Measurements from ENCODE around the gene PLA2G2F.

The PLA2G2F gene

GRCh38 chr1:20174937-20175666, 36.0 kb downstream of the PLA2G2F start:
- peak in 1 of 2 experiments; percentile 31 for DNase-seq

- no peak for DNase-seq
Observed at GRCh38 chr1:20178634-20179370, 39.7 kb downstream of the PLA2G2F start.

DNA sequence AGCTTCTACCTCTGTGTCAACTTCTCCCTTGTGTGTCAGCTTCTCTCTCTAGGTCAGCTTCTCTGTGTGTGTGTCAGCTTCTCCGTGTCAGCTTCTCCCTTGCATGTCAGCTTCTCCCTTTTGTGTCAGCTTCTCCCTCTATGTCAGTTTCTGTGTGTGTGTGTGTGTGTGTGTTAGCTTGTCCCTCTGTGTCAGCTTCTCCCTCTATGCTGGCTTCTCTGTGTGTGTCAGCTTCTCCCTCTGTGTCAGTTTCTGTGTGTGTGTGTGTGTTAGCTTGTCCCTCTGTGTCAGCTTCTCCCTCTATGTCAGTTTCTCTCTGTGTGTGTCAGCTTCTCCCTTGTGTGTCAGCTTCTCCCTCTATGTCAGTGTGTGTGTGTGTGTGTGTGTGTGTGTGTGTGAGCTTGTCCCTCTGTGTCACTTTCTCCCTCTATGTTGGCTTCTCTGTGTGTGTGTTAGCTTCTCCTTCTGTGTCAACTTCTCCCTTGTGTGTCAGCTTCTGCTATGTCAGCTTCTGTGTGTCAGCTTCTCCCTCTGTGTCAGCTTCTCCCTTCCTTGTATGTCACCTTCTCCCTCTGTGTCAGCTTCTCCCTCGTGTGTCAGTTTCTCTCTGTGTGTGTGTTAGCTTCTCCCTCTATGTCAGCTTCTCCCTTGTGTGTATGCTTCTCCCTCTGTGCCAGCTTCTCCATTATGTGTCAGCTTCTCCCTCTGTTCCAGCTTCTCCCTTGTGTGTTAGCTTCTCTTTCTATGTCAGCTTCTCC, 40.4 kb downstream of the PLA2G2F start:
- DNase-seq: no peak

GRCh38 chr1:20180129-20180843, 41.2 kb downstream of the PLA2G2F start:
- no peak for DNase-seq

DNA sequence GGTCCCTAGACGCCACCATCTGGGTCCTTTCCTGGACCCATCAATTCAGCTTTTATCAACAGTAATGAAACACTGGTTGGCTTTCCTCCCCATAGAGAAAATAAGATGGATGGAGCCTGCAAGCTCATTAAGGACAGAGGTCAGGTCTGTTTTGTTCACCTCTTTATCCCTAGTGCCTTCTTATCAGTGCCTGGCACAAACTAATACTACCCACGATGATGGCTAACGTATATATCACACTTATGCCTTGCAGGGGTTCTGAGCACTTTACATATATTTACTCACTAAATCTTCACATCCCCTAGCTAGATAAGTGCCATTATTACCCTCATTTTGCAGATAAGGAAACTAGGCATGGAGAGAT, 41.7 kb downstream of the PLA2G2F start:
- DNase-seq: no peak

DNA sequence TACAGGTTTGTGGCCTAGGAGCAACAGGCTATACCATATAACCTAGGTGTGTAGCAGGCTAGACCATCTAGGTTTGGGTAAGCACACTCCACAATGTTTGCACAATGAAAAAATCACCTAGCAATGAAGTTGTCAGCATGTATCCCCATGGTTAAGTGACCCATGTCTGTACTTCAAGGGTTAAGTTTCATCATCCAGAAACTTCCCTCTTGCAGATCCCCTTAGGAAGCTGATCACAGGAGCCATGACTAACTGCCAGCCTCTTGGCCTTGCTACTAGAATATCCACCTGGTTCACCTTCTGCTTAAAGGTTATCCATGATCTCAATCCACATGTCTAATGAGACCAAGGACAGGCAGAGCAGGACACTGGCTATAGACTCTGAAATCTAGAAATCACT, 43.3 kb downstream of the PLA2G2F start:
- no peak for DNase-seq

GRCh38 chr1:20183035-20183434, 43.9 kb downstream of the PLA2G2F start:
- DNase-seq: no peak

DNA sequence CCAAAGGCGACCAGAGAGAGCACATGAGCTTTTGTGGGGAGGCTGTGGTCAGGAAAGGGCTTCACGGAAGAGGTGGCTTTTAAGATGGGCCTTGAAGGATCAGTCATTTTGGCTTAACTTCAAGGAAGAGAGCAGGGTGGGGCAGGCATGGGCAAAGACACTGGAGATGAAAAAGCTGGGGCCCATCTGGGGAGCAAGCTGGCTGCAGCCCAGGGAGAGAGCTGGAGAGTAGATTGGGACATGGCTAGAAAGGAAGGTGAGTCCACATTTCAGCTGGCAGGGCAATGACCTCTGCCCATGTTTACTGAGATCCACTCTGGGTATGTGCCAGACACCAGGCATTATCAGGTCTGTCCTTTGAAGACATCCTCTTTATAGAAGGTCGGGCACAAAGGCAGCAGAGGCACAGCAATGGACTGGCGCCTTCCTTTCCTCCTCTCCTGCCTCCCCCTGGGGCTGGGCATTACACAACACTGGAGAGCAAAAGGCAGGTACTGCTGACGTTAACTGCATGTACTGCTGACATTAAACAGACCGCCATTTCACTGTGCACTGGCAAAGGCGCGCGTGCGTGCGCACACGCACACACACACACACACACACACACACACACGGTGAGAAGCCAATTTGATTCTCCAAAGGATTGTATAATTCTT, 44.6 kb downstream of the PLA2G2F start:
- DNase-seq: no peak

- DNase-seq: no peak
Observed at GRCh38 chr1:20184481-20184900, 45.4 kb downstream of the PLA2G2F start.

GRCh38 chr1:20184997-20185833, 46.1 kb downstream of the PLA2G2F start:
- no peak for DNase-seq

- DNase-seq: no peak
Observed at GRCh38 chr1:20185834-20186782, 47.0 kb downstream of the PLA2G2F start, which contains the start of the genes PLA2G2C and UBXN10. Gene PLA2G2C (minus strand): TSS chr1:20186518. CDS start chr1:20177363, 9,155 bp downstream. Gene UBXN10 (plus strand): TSS chr1:20186096. CDS start chr1:20190562, 4,466 bp downstream.

DNA sequence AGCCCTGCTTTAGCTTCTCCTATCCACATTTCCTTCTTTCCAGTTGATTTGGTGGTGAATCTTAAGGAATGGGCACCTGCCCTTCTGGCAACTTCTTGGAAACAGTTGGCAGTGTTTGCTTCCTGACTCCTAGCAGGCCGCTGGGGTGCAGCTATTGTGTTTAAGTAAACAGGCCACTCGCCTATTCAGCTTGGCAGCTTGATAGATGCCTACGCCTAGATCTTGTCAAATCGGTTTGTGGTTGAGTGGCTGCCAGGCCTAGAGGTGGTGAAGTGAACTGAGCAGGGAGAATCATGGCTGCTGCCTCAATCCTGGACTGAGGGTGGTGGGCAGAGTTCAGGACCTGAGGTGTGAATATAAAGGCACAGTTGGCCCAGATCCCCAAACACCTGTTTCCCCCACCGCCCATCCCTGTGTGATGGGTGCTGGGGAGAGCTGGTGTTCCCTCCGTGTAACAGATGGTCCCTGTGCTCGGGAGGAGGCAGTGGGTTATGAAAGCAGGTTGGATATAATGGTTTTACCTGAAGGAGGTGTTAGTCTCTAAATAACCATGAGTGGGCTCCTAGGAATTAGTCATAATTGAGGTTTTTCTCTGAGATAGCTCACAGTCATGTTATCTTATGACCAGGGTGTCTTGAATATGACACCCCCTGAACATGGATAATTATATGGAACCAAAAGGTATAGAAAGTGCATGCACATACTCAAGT, 48.1 kb downstream of the PLA2G2F start:
- peak in 1 of 2 experiments; percentile 66 for DNase-seq

- DNase-seq: no peak
Observed at GRCh38 chr1:20187813-20188454, 48.8 kb downstream of the PLA2G2F start.

GRCh38 chr1:20188455-20188817, 49.3 kb downstream of the PLA2G2F start:
- no peak for DNase-seq

DNA sequence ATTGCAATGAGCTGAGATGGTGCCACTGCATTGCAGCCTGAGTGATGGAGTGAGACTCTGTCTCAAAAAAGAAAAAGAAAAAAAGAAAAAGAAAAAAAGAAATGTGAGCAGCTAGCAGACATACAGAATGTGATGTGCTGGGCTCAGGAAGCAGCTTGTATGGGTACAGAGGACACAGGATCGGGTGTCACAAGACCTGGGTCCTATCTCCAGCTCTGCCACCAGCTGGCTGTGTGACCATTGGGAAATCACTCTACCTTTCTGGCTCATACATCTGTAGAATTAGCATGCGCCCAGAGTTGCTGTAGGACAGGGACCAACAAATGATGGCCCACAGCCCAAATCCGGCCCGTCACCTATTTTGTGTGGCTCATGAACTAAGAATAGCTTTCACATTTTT, 50.5 kb downstream of the PLA2G2F start:
- no peak for DNase-seq

DNA sequence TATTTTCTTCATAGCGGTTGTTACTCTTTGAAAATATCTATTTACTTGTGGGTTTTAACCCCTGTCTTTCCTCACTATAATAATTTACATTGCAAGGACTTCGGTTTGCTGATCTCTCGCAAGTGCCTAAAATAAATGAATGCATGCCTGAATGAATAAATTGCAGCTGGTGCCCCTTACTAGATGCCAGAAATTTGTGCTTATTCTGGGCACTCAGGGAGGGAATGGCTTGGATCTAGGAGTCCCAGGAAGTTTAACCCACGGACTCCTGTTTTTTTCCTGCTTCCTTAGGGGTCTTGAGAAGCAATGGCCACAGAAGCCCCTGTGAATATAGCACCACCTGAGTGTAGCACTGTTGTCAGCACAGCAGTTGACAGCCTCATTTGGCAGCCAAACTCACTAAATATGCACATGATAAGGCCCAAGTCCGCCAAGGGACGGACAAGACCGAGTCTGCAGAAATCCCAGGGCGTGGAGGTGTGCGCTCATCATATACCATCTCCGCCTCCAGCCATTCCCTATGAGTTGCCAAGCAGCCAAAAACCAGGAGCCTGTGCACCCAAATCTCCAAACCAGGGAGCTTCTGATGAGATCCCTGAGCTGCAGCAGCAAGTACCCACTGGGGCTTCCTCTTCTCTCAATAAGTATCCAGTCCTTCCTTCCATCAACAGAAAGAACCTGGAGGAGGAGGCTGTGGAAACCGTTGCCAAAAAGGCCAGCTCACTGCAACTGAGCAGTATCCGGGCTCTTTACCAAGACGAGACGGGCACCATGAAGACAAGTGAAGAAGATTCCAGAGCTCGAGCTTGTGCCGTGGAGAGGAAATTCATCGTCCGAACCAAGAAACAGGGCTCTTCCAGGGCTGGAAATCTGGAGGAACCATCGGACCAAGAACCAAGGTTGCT, 51.4 kb downstream of the PLA2G2F start:
- no peak for DNase-seq

DNA sequence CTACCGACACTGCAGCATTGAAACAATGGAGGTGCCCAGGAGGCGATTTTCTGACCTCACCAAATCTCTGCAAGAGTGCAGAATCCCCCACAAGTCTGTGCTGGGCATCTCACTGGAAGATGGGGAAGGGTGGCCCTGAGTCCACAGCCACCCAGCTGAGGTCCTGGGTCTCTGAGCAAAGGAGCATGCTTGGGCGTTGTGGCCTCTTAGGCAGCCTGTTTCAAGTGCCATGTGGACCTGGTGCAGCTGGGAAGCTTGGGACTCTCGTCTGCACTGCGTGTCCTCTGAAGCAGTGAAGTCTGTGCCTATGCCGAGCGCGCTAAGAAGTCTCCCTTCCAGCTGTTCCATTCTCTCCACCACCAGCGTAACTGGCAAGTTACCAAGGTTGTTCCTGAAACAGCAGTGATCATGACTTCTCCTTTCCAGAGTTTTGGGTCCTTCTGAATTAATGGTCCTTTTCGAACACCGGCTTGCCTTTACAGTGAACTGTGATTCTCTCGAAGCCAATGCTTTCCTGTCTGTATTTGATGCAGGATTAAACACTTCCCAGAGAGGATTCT, 52.2 kb downstream of the PLA2G2F start:
- DNase-seq: no peak

DNA sequence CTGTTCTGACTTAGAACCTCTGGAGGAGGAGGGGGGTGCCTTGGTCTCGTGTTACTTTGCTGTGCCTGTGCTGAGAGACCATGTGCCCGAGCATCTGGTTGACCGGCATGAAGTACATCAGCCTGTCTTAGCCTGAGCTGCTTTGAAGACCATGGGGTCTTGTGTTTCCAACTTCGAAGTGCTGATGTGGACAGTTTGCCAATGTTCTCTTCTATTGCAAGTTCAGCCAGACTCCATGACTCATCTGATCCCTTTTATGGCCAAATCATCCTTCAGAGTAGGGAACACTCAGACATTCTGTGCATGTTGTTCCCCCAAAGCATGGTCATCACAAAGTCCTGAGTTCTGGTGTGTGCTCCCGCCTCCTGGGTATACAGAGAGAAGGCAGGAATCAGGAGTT, 53.2 kb downstream of the PLA2G2F start:
- DNase-seq: no peak

Data from NCI-H524 (cell line).